K562 (cell line): Measurements from ENCODE around the gene PSAP. TPM values are rescaled to one million over a fixed set of nuclear protein-coding genes. Genes with fewer than 3 reads are reported as not detected.

Experiments
- ATAC-seq: fragments of 200-7000 bp; cut with Tn5 transposase; 3 replicates; pipeline ENCODE4 v1.9.1; 2020; ENCODE audit warnings: moderate library complexity
- BruUV-seq: library from RNA; stranded (reverse); fragments of 400-500 nt; replicated peaks from 2 replicates; lab custom pipeline; 2021; lab: Mats Ljungman, UMichigan
- CTCF ChIA-PET: fragments of 300-600 bp; formaldehyde crosslinking; extraction: SDS; loops from one replicate; lab custom pipeline; 2021; ENCODE audit warnings: low intra/inter-chr PET ratio; lab: Yijun Ruan, JAX
- POLR2A ChIA-PET: fragments of 300-600, 350-650 bp; sonication (Branson Sonifier 250); formaldehyde crosslinking; extraction: SDS; loops from one replicate; lab custom pipeline; 2021; ENCODE audit warnings: antibody characterized with exemption, inconsistent platforms; lab: Yijun Ruan, JAX
- DNase-seq, 4 experiments: peaks; one replicate each; pipeline versions ENCODE4 v3.0.0 to v3.0.0-alpha.2; 2011 to 2018; ENCODE audit warnings: low spot score in 3 of 4, mixed read lengths in 3 of 4; ENCODE audit errors: extremely low read depth in 1 of 4
- FAIRE-seq: peaks from 2 replicates; lab custom pipeline; 2011; peaks lifted over from hg19 to GRCh38; lab: Jason Lieb, UNC
- H2AFZ ChIP-seq: 2 replicates; pipeline ENCODE4 v1.6.0; 2011; ENCODE audit warnings: low read depth, low read length, control low read depth, inconsistent platforms
- H3K27ac ChIP-seq: fragments of 200-600 bp; 3 replicates; pipeline ENCODE4 v1.8.0; 2011; ENCODE audit warnings: low read depth, mild to moderate bottlenecking, control low read depth, inconsistent platforms, low read length, moderate library complexity, mixed read lengths; ENCODE audit errors: extremely low read depth
- H3K27me3 ChIP-seq, 2 experiments: fragments of 300-600 bp in 1 of 2; 2 replicates in 1 of 2; 3 replicates in 1 of 2; pipeline versions ENCODE4 v1.6.0 to v1.8.0; 2011; ENCODE audit warnings: inconsistent platforms in 2 of 2, low read length in 2 of 2, mild to moderate bottlenecking in 1 of 2, mixed read lengths in 1 of 2, moderate library complexity in 1 of 2; ENCODE audit not compliant: control insufficient read depth in 2 of 2, insufficient read depth in 2 of 2
- H3K36me3 ChIP-seq: fragments of 300-600 bp; 3 replicates; pipeline ENCODE4 v1.8.0; 2011; ENCODE audit warnings: mild to moderate bottlenecking, low read length, inconsistent platforms; ENCODE audit not compliant: control insufficient read depth, insufficient read depth
- H3K4me1 ChIP-seq, 2 experiments: fragments of 200-600 bp in 1 of 2; replicated peaks in 1 of 2; 2 replicates in 1 of 2; 3 replicates in 1 of 2; pipeline versions ENCODE4 v1.5.1 to v1.8.0; 2011; ENCODE audit warnings: inconsistent platforms in 2 of 2, low read length in 2 of 2, mild to moderate bottlenecking in 1 of 2, mixed read lengths in 1 of 2, moderate library complexity in 1 of 2; ENCODE audit not compliant: control insufficient read depth in 2 of 2, insufficient read depth in 2 of 2
- H3K4me2 ChIP-seq: 2 replicates; pipeline ENCODE4 v1.6.1; 2011; ENCODE audit warnings: low read length, control low read depth, inconsistent platforms, mixed read lengths; ENCODE audit not compliant: insufficient read depth
- H3K4me3 ChIP-seq: fragments of 200-600 bp; sonication (generic), shearing (Covaris generic); 2 replicates; pipeline ENCODE4 v1.5.1; 2016; ENCODE audit warnings: control low read depth, inconsistent platforms
- H3K79me2 ChIP-seq: fragments of 200-600 bp; 3 replicates; pipeline ENCODE4 v1.8.0; 2011; ENCODE audit warnings: low read length, inconsistent platforms; ENCODE audit not compliant: control insufficient read depth, insufficient read depth
- H3K9ac ChIP-seq, 2 experiments: 2 replicates each; pipeline versions ENCODE4 v1.6.0 to v1.6.1; 2011; ENCODE audit warnings: low read depth in 2 of 2, low read length in 2 of 2, control low read depth in 1 of 2, inconsistent platforms in 1 of 2, mild to moderate bottlenecking in 1 of 2, mixed read lengths in 1 of 2; ENCODE audit not compliant: insufficient read depth in 1 of 2
- H3K9me1 ChIP-seq: one replicate; pipeline ENCODE4 v1.6.0; 2011; ENCODE audit warnings: inconsistent platforms, mild to moderate bottlenecking, low read length, moderate library complexity; ENCODE audit not compliant: control insufficient read depth, insufficient read depth
- H3K9me3 ChIP-seq: replicated peaks from 2 replicates; pipeline ENCODE4 v1.5.1; 2011; ENCODE audit warnings: low read depth, low read length, inconsistent platforms; ENCODE audit not compliant: control insufficient read depth, insufficient read depth
- H4K20me1 ChIP-seq: replicated peaks from 2 replicates; pipeline ENCODE4 v1.6.1; 2011; ENCODE audit warnings: low read length, inconsistent platforms, mixed read lengths; ENCODE audit not compliant: control insufficient read depth, insufficient read depth
- CBFA2T3 ChIP-seq: fragments of 450-650 bp; IDR thresholded peaks from 2 replicates; pipeline ENCODE4 v1.6.1; 2017
- CREB1 ChIP-seq, 2 experiments: sonication (generic) in 1 of 2; formaldehyde crosslinking in 1 of 2; IDR thresholded peaks; 2 replicates each; pipeline versions ENCODE4 v1.6.1 to v1.8.0; 2012 to 2022; ENCODE audit warnings: inconsistent platforms in 1 of 2, mild to moderate bottlenecking in 1 of 2, missing genetic modification reagents in 1 of 2, moderate library complexity in 1 of 2
- EGR1 ChIP-seq: fragments of 450-650 bp; conservative IDR thresholded peaks from 2 replicates; pipeline ENCODE4 v1.6.1; 2017; ENCODE audit warnings: mild to moderate bottlenecking
- ETV1 ChIP-seq: fragments of 450-650 bp; conservative IDR thresholded peaks from 2 replicates; pipeline ENCODE4 v1.6.1; 2016; ENCODE audit warnings: missing genetic modification characterization, control low read depth, low read depth, missing compliant biosample characterization
- HMBOX1 ChIP-seq: sonication (generic); IDR thresholded peaks from 2 replicates; pipeline ENCODE4 v1.6.1; 2016
- REST ChIP-seq, 2 experiments: fragments of 450-650 bp; formaldehyde crosslinking in 1 of 2; IDR thresholded peaks; 2 replicates each; pipeline versions ENCODE4 v1.4.0 to v1.6.1; 2014 to 2020; ENCODE audit warnings: mild to moderate bottlenecking in 2 of 2, borderline replicate concordance in 1 of 2, low read depth in 1 of 2
- USF1 ChIP-seq: sonication (generic); formaldehyde crosslinking; IDR thresholded peaks from 2 replicates; pipeline ENCODE4 v1.9.0; 2022; ENCODE audit warnings: mild to moderate bottlenecking, missing genetic modification reagents
- ZBTB43 ChIP-seq: sonication (generic); formaldehyde crosslinking; IDR thresholded peaks from 2 replicates; pipeline ENCODE4 v1.8.0; 2023; ENCODE audit warnings: mild to moderate bottlenecking, missing genetic modification reagents
- WGBS: fragments of 100-300 bp; shearing (Covaris generic); methylation state at CpG from one replicate; pipeline ENCODE4 v1.1.6; 2016; ENCODE audit warnings: low coverage, mixed read lengths; ENCODE audit not compliant: insufficient coverage; ENCODE audit errors: missing lambda C conversion rate; 5-methylcytosine and 5-hydroxymethylcytosine counted together
- in situ Hi-C: fragments of 300-500 bp; cut with MboI; formaldehyde crosslinking; loops from 4 replicates; pipeline ENCODE4 v1.15.0; 2018; ENCODE audit warnings: inconsistent platforms, mixed read lengths
- intact Hi-C: fragments of 100-400 bp; cut with micrococcal nuclease; formaldehyde crosslinking; loops from 2 replicates; pipeline ENCODE4 v1.14.2; 2022
- polyA plus RNA-seq, 8 experiments: library from polyadenylated mRNA; depleted of rRNA in 4 of 8; stranded (reverse) in 5 of 8; unstranded in 3 of 8; fragments of >200 nt; fragmentation: Nextera tagmentation in 2 of 8; fragmentation: Illumina TruSeq in 1 of 8; extraction: Ambion mirVana in 2 of 8; extraction: Trizol in 1 of 8; gene quantifications; 2 replicates each; pipeline versions ENCODE4 v1.2.1 to v1.2.3, GENCODE V29; 2011 to 2014; ENCODE audit warnings: inconsistent platforms in 1 of 8, missing spikeins in 1 of 8
- total RNA-seq, 7 experiments: library from RNA; depleted of rRNA in 6 of 7; stranded (reverse); fragments of >200 nt in 6 of 7; fragmentation: Illumina TruSeq in 2 of 7; extraction: Trizol in 2 of 7; gene quantifications; 2 replicates each; pipeline versions ENCODE4 v1.2.1 to v1.2.3, GENCODE V29; 2011 to 2021; ENCODE audit warnings: low replicate concordance in 1 of 7

Gene PSAP
- total and polyA plus RNA-seq, 9 of the 15 experiments (the other 6 are each of a cell fraction or from before 2014, with no cell fraction given), result 245 to 700 (median 429) TPM

- Histone ChIP-seq H3K4me1 (peaks cover 31 to 33% of the 10 kb centered on the region in 2 experiments), H3K79me2 (peaks cover 75% of the 10 kb centered on the region), H3K27ac (peak overlapping the region; percentile 86), H3K36me3 (peaks cover 33% of the 10 kb centered on the region), H3K4me2 (peak overlapping the region; percentile 92), H3K9ac (peak overlapping the region; percentile 23 to 81; a peak in 3 of 4 replicates), H3K4me3 (peak overlapping the region; percentile 69), H3K27me3 (no peaks in the 10 kb centered on the region), H4K20me1 (peaks cover 21% of the 10 kb centered on the region; the same call in 1 of the 2 replicates), H2AFZ (no peak overlapping the region), H3K9me1 (no peaks in the 10 kb centered on the region), H3K9me3 (peaks cover 6% of the 10 kb centered on the region)
- no TSS peak for BruUV-seq
- in situ Hi-C loops (no loop called here), intact Hi-C loops (no loop called here)
- ATAC-seq, result no peak
- 36% methylated on average over 11 of the region's 11 CpGs for WGBS
- ChIA-PET POLR2A (interaction anchor here (0.6 to 5.0 kb wide), 8 partner anchors 10 to 1896 kb away, joined by 3 to 97 read pairs (median 10); partner anchors contain the start of gene SEC24C), CTCF (no interaction called here)
- no peak for DNase-seq
- FAIRE-seq, result peak; percentile 44
- TF ChIP-seq ETV1 (tag), result no peak
- TF ChIP-seq CBFA2T3, result peak; percentile 2; the same call in 1 of the 2 replicates
- peak; percentile 21; the same call in 1 of the 2 replicates for TF ChIP-seq HMBOX1
- no peak for TF ChIP-seq ZBTB43
- TF ChIP-seq USF1 (CRISPR knock-in tag), result 0 out of 2 replicates have a peak, but pooled peaks have one; percentile 20
- no peak for TF ChIP-seq CREB1 (IDR thresholded peaks at IDR 0.05)
- no peak for TF ChIP-seq CREB1 (CRISPR knock-in tag; IDR thresholded peaks at IDR 0.05)
- no peak for TF ChIP-seq EGR1
- no peak for TF ChIP-seq REST (IDR thresholded peaks at IDR 0.05; ENCODE audit: borderline replicate concordance)
- no peak for TF ChIP-seq REST (CRISPR knock-in tag; IDR thresholded peaks at IDR 0.05; ENCODE audit: low read depth)
Observed at GRCh38 chr10:71848325-71849275, 2.5 kb downstream of the PSAP start.
